ENCODE results near the gene SPRY4. TPM values are rescaled to one million over a fixed set of nuclear protein-coding genes. Genes with fewer than 3 reads are reported as not detected.

Gene SPRY4
- total and polyA plus RNA-seq, 2 of the 13 experiments (the other 11 are each of a cell fraction or from before 2014, with no cell fraction given): 8.9 to 17.8 TPM

DNA sequence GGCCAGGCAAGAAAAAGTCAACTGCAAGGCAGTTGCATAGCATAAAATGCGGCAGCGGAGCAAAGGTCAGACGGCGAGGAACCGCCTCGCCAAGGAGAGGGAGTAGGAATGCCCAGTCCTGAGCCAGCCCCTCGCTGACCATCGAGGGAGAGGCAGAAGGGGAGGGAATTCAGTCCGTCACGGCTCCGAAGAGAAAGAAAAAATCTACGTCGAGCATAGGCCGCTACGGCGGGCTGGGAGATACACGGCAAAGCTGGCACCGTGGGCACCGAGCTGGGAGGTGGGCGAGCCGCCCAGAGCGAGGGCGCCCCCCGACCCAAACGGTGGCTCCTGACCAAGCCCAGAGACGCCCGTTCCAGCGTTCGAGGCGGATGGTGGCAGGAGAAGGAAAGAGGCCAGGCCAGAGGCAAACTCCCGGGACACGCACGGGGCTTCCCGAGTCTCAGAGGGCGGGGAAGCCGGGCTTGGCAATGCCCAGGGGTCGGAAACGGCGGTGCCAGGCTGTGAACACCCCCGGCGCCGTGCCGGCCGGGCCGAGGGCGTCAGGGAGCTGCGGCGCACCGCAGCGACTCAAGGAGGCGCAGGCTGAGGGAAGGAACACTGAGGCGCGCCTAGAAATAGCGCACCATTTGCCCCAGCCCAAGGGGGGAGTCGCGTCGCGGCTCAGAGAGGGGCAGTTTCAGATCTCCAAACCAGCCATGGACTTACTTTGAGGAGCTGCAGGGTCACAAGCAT is 518 bp downstream of the SPRY4 start (continued):
- TF ChIP-seq, protein P1, sequence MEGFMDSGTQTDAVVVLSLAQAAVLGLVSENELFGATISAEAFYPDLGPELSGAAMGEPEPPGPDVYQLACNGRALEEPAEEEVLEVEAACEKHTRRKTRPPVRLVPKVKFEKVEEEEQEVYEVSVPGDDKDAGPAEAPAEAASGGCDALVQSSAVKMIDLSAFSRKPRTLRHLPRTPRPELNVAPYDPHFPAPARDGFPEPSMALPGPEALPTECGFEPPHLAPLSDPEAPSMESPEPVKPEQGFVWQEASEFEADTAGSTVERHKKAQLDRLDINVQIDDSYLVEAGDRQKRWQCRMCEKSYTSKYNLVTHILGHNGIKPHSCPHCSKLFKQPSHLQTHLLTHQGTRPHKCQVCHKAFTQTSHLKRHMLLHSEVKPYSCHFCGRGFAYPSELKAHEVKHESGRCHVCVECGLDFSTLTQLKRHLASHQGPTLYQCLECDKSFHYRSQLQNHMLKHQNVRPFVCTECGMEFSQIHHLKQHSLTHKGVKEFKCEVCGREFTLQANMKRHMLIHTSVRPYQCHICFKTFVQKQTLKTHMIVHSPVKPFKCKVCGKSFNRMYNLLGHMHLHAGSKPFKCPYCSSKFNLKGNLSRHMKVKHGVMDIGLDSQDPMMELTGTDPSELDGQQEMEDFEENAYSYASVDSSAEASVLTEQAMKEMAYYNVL (CRISPR knock-in tag; IDR thresholded peaks at IDR 0.05; ENCODE audit: borderline replicate concordance): no peak
- peak; percentile 13 for TF ChIP-seq RBM39 (IDR thresholded peaks at IDR 0.05; ENCODE audit: low read depth, low read length, poor library complexity, severe bottlenecking)
- TF ChIP-seq NCOA2 (CRISPR knock-in tag; IDR thresholded peaks at IDR 0.05): no peak
- TF ChIP-seq MTA1 (CRISPR knock-in tag; IDR thresholded peaks at IDR 0.05; ENCODE audit: borderline replicate concordance): peak; percentile 77
- TF ChIP-seq ZNF225 (CRISPR knock-in tag; IDR thresholded peaks at IDR 0.05): no peak
- TF ChIP-seq ELF1 (CRISPR knock-in tag; IDR thresholded peaks at IDR 0.05): no peak
- TF ChIP-seq CCAR2 (optimal IDR thresholded peaks at IDR 0.05; ENCODE audit: low read depth, low read length): no peak
- no peak; the same call in none of the 2 replicates for TF ChIP-seq ZNF232 (CRISPR knock-in tag; IDR thresholded peaks at IDR 0.05; ENCODE audit: borderline replicate concordance)
- TF ChIP-seq ZSCAN20 (CRISPR knock-in tag; IDR thresholded peaks at IDR 0.05; ENCODE audit: borderline replicate concordance): peak; percentile 80; the same call in 1 of the 2 replicates
- TF ChIP-seq, protein P2, sequence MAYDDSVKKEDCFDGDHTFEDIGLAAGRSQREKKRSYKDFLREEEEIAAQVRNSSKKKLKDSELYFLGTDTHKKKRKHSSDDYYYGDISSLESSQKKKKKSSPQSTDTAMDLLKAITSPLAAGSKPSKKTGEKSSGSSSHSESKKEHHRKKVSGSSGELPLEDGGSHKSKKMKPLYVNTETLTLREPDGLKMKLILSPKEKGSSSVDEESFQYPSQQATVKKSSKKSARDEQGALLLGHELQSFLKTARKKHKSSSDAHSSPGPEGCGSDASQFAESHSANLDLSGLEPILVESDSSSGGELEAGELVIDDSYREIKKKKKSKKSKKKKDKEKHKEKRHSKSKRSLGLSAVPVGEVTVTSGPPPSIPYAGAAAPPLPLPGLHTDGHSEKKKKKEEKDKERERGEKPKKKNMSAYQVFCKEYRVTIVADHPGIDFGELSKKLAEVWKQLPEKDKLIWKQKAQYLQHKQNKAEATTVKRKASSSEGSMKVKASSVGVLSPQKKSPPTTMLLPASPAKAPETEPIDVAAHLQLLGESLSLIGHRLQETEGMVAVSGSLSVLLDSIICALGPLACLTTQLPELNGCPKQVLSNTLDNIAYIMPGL (CRISPR knock-in tag; IDR thresholded peaks at IDR 0.05; ENCODE audit: borderline replicate concordance in 1 of 2, low read depth in 1 of 2): peak in 1 of 2 experiments; percentile 71; a peak in 3 of 4 replicates
- TF ChIP-seq ARNT2 (CRISPR knock-in tag; IDR thresholded peaks at IDR 0.05; ENCODE audit: low read depth): no peak; the same call in 1 of the 2 replicates
- TF ChIP-seq, protein P3, sequence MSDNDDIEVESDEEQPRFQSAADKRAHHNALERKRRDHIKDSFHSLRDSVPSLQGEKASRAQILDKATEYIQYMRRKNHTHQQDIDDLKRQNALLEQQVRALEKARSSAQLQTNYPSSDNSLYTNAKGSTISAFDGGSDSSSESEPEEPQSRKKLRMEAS (IDR thresholded peaks at IDR 0.05): peak; percentile 32; the same call in 1 of the 2 replicates
- TF ChIP-seq MTF1 (CRISPR knock-in tag; IDR thresholded peaks at IDR 0.05): no peak
- no peak for TF ChIP-seq ZKSCAN8 (CRISPR knock-in tag; IDR thresholded peaks at IDR 0.05; ENCODE audit: borderline replicate concordance)
- TF ChIP-seq ZNF766 (CRISPR knock-in tag; IDR thresholded peaks at IDR 0.05; ENCODE audit: borderline replicate concordance): 0 out of 2 replicates have a peak, but pooled peaks have one; percentile 28
- TF ChIP-seq FOXJ3 (CRISPR knock-in tag; IDR thresholded peaks at IDR 0.05; ENCODE audit: borderline replicate concordance): peak; percentile 35; the same call in 1 of the 2 replicates
- TF ChIP-seq ZFP36L2 (CRISPR knock-in tag; IDR thresholded peaks at IDR 0.05): no peak
- no peak for TF ChIP-seq TBP (CRISPR knock-in tag; IDR thresholded peaks at IDR 0.05)
- no peak for TF ChIP-seq ZNF773 (CRISPR knock-in tag; IDR thresholded peaks at IDR 0.05; ENCODE audit: borderline replicate concordance)
- peak; percentile 74; the same call in 1 of the 2 replicates for TF ChIP-seq ZZZ3 (CRISPR knock-in tag; IDR thresholded peaks at IDR 0.05; ENCODE audit: borderline replicate concordance)
- no peak for TF ChIP-seq HDAC2 (CRISPR knock-in tag; IDR thresholded peaks at IDR 0.05)
- TF ChIP-seq, protein P4, sequence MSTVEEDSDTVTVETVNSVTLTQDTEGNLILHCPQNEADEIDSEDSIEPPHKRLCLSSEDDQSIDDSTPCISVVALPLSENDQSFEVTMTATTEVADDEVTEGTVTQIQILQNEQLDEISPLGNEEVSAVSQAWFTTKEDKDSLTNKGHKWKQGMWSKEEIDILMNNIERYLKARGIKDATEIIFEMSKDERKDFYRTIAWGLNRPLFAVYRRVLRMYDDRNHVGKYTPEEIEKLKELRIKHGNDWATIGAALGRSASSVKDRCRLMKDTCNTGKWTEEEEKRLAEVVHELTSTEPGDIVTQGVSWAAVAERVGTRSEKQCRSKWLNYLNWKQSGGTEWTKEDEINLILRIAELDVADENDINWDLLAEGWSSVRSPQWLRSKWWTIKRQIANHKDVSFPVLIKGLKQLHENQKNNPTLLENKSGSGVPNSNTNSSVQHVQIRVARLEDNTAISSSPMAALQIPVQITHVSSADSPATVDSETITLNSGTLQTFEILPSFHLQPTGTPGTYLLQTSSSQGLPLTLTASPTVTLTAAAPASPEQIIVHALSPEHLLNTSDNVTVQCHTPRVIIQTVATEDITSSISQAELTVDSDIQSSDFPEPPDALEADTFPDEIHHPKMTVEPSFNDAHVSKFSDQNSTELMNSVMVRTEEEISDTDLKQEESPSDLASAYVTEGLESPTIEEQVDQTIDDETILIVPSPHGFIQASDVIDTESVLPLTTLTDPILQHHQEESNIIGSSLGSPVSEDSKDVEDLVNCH (CRISPR knock-in tag; IDR thresholded peaks at IDR 0.05): 0 out of 2 replicates have a peak, but pooled peaks have one; percentile 17

All from HepG2 (cell line).